Measurements from ENCODE around the gene PHF2. TPM values are rescaled to one million over a fixed set of nuclear protein-coding genes. Genes with fewer than 3 reads are reported as not detected.

Gene PHF2
- total RNA-seq, 1 donor from 2014 or later: 36.5 TPM

GRCh38 chr9:93610206-93610605, 33.8 kb downstream of the PHF2 start:
- Mint-ChIP-seq H3K4me3 (ENCODE audit: low read depth) (no peak overlapping the region), H3K27ac (no peak overlapping the region), H3K9me3 (ENCODE audit: low read depth) (peaks cover 32% of the 10 kb centered on the region), H3K27me3 (no peaks in the 10 kb centered on the region), H3K4me1 (ENCODE audit: low read depth) (peaks cover 3% of the 10 kb centered on the region), H3K36me3 (ENCODE audit: insufficient read depth) (peaks cover 32% of the 10 kb centered on the region)
- DNase-seq (ENCODE audit: low spot score, unreplicated experiment): no peak
- TF ChIP-seq CTCF (IDR thresholded peaks at IDR 0.05; ENCODE audit: unreplicated experiment): no peak

GRCh38 chr9:93612052-93612795, 35.8 kb downstream of the PHF2 start:
- no peak for TF ChIP-seq CTCF (IDR thresholded peaks at IDR 0.05; ENCODE audit: unreplicated experiment)
- Mint-ChIP-seq H3K36me3 (ENCODE audit: insufficient read depth) (peaks cover 19% of the 10 kb centered on the region), H3K9me3 (ENCODE audit: low read depth) (peaks cover 19% of the 10 kb centered on the region), H3K27ac (no peak overlapping the region), H3K4me3 (ENCODE audit: low read depth) (no peak overlapping the region), H3K27me3 (no peaks in the 10 kb centered on the region), H3K4me1 (ENCODE audit: low read depth) (peaks cover 3% of the 10 kb centered on the region)
- DNase-seq (ENCODE audit: low spot score, unreplicated experiment): no peak

- Mint-ChIP-seq H3K9me3 (ENCODE audit: low read depth) (peaks cover 17% of the 10 kb centered on the region), H3K27ac (no peak overlapping the region), H3K4me3 (ENCODE audit: low read depth) (no peak overlapping the region), H3K27me3 (no peaks in the 10 kb centered on the region), H3K36me3 (ENCODE audit: insufficient read depth) (peaks cover 17% of the 10 kb centered on the region), H3K4me1 (ENCODE audit: low read depth) (peaks cover 3% of the 10 kb centered on the region)
- DNase-seq (ENCODE audit: low spot score, unreplicated experiment): no peak
- TF ChIP-seq CTCF (IDR thresholded peaks at IDR 0.05; ENCODE audit: unreplicated experiment): no peak
Observed at GRCh38 chr9:93612796-93613154, 36.4 kb downstream of the PHF2 start.

- TF ChIP-seq CTCF (IDR thresholded peaks at IDR 0.05; ENCODE audit: unreplicated experiment): no peak
- H3K36me3 Mint-ChIP-seq (ENCODE audit: insufficient read depth): peaks cover 16% of the 10 kb centered on the region
- peaks cover 14% of the 10 kb centered on the region for H3K9me3 Mint-ChIP-seq (ENCODE audit: low read depth)
- no peak for DNase-seq (ENCODE audit: low spot score, unreplicated experiment)
- H3K27ac Mint-ChIP-seq: no peak overlapping the region
- H3K4me3 Mint-ChIP-seq (ENCODE audit: low read depth): no peak overlapping the region
- no peaks in the 10 kb centered on the region for H3K27me3 Mint-ChIP-seq
- H3K4me1 Mint-ChIP-seq (ENCODE audit: low read depth): peaks cover 3% of the 10 kb centered on the region
Observed at GRCh38 chr9:93613174-93613573, 36.8 kb downstream of the PHF2 start.

GRCh38 chr9:93613791-93614190, 37.4 kb downstream of the PHF2 start:
- Mint-ChIP-seq H3K4me3 (ENCODE audit: low read depth) (no peak overlapping the region), H3K36me3 (ENCODE audit: insufficient read depth) (peaks cover 13% of the 10 kb centered on the region), H3K27ac (no peak overlapping the region), H3K27me3 (no peaks in the 10 kb centered on the region), H3K9me3 (ENCODE audit: low read depth) (peaks cover 13% of the 10 kb centered on the region), H3K4me1 (ENCODE audit: low read depth) (peaks cover 3% of the 10 kb centered on the region)
- no peak for TF ChIP-seq CTCF (IDR thresholded peaks at IDR 0.05; ENCODE audit: unreplicated experiment)
- no peak for DNase-seq (ENCODE audit: low spot score, unreplicated experiment)
